22Rv1 (cell line): ENCODE data around the gene CNTNAP2.
"Not testable (repeated sequence)": the region's sequence is repeated elsewhere in the genome, so short reads cannot be mapped to it uniquely, and the experiment has no call there.

Experiments
- H3K27ac ChIP-seq: fragments of 450-650 bp; 2 replicates; pipeline ENCODE4 v1.5.1; 2017
- CTCF ChIP-seq: fragments of 450-650 bp; IDR thresholded peaks from 2 replicates; pipeline ENCODE4 v1.5.1; 2017; ENCODE audit warnings: mild to moderate bottlenecking
- ZFX ChIP-seq: fragments of 450-650 bp; IDR thresholded peaks from 2 replicates; pipeline ENCODE4 v1.6.1; 2017; ENCODE audit warnings: antibody characterized with exemption, borderline replicate concordance

Gene CNTNAP2

GRCh38 chr7:146146831-146147486 lies 30.4 kb downstream of the CNTNAP2 start:
- H3K27ac ChIP-seq = no peak overlapping the region
- TF ChIP-seq CTCF (no peak), ZFX (no peak)

GRCh38 chr7:146150153-146150552 lies 33.6 kb downstream of the CNTNAP2 start:
- no peak for TF ChIP-seq CTCF
- no peak for TF ChIP-seq ZFX
- no peak overlapping the region for H3K27ac ChIP-seq

GRCh38 chr7:146172112-146172511 lies 55.5 kb downstream of the CNTNAP2 start:
- TF ChIP-seq ZFX (no peak), CTCF (peak; percentile 43)

DNA sequence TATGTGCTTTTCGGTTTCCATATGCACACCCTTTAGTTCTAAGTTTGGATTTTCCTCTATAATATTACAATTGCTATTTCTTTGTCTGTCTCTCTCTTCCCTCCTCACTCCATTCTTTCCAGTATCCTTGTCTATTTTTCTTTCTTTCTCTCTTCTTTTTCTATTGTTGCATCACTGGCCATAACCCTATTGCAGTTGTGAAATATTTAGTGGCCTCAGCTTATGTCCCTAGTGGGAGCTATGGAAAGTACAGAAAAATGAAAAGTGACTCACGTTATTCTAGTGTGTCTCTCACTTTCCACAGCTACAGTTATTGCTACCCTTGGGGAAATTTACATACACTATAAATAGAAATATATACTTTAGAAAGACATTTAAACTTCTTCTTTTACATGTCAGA lies 59.1 kb downstream of the CNTNAP2 start:
- TF ChIP-seq CTCF = no peak
- TF ChIP-seq ZFX = no peak
- no peak overlapping the region for H3K27ac ChIP-seq

More at GRCh38 chr7:146172112-146172511, 55.5 kb downstream of the CNTNAP2 start:
- no peak overlapping the region for H3K27ac ChIP-seq

GRCh38 chr7:146176860-146177259 lies 60.3 kb downstream of the CNTNAP2 start:
- H3K27ac ChIP-seq = no peak overlapping the region
- TF ChIP-seq ZFX = no peak
- TF ChIP-seq CTCF = no peak

GRCh38 chr7:146177301-146177700 lies 60.7 kb downstream of the CNTNAP2 start:
- no peak overlapping the region for H3K27ac ChIP-seq
- TF ChIP-seq ZFX = no peak

DNA sequence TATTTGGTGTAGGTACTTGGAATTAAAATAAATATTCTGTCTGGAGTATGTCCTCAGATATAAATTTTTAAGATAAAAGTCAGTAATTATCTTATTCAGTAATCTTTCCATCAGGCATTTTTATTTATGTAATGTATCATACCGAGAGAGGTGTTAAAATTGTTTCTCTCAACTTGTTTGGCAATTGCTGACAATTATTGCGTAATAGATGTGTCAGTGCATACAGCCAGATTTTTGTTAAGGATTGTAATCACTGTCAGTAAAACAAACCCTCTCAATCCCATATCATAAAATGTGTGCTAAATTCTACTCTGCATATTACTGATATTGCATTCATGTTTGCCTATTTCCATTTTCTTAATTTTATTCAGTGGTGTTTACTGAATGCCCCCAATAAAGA lies 69.2 kb downstream of the CNTNAP2 start:
- TF ChIP-seq CTCF = no peak
- TF ChIP-seq ZFX = no peak

GRCh38 chr7:146191428-146191827 lies 74.8 kb downstream of the CNTNAP2 start:
- H3K27ac ChIP-seq = not testable (repeated sequence)

More for the DNA sequence above, 69.2 kb downstream of the CNTNAP2 start:
- no peak overlapping the region for H3K27ac ChIP-seq

DNA sequence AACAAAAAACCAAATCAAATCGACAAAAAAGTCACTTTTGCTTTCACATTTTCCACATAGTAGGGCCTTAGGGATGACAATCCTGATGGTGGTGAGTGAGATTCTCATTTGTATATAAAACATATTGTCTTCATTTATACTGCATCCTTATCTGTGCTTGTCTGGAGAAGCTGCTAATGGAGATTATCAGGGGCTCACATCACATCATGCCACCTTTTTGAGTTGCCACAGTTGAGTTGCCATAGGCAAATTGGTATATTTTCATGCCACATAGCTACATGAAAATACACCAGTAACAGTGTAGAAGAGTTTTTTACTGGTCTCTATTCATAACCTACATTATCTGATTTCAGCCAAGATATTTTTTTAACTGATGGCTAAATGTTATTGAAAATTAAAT lies 85.3 kb downstream of the CNTNAP2 start:
- TF ChIP-seq CTCF (no peak), ZFX (no peak)
- H3K27ac ChIP-seq = no peak overlapping the region
